Neuronal stem cell (in vitro differentiated cells): Measurements from ENCODE around the gene PSMD2.
A peak's percentile ranks its signal among the peaks of the same experiment; 100 is the strongest.

Experiments used
- DNase-seq: peaks from one replicate; pipeline ENCODE4 v3.0.0-alpha.2; 2013; ENCODE audit warnings: low spot score
- H2AFZ ChIP-seq: one replicate; pipeline ENCODE4 v1.6.1; 2013; ENCODE audit warnings: mild to moderate bottlenecking, low read length, inconsistent platforms
- H2AK5ac ChIP-seq: 2 replicates; pipeline ENCODE4 v1.6.1; 2013; ENCODE audit warnings: low read depth, mild to moderate bottlenecking, inconsistent platforms, low read length, moderate library complexity, mixed read lengths
- H2BK120ac ChIP-seq: 2 replicates; pipeline ENCODE4 v1.6.1; 2013; ENCODE audit warnings: low read depth, mild to moderate bottlenecking, inconsistent platforms, low read length, moderate library complexity, mixed read lengths
- H2BK12ac ChIP-seq: one replicate; pipeline ENCODE4 v1.6.1; 2013; ENCODE audit warnings: low read length, inconsistent platforms
- H2BK15ac ChIP-seq: 2 replicates; pipeline ENCODE4 v1.6.1; 2013; ENCODE audit warnings: mild to moderate bottlenecking, low read length, inconsistent platforms, mixed read lengths
- H2BK5ac ChIP-seq: one replicate; pipeline ENCODE4 v1.6.1; 2013; ENCODE audit warnings: inconsistent platforms, mild to moderate bottlenecking, low read length, moderate library complexity
- H3K14ac ChIP-seq: one replicate; pipeline ENCODE4 v1.6.1; 2013; ENCODE audit warnings: low read length, inconsistent platforms
- H3K18ac ChIP-seq: 2 replicates; pipeline ENCODE4 v1.6.1; 2013; ENCODE audit warnings: low read length, inconsistent platforms
- H3K23ac ChIP-seq: 2 replicates; pipeline ENCODE4 v1.6.1; 2013; ENCODE audit warnings: low read depth, mild to moderate bottlenecking, mixed read lengths, low read length, inconsistent platforms; ENCODE audit not compliant: poor library complexity
- H3K27ac ChIP-seq: replicated peaks from 3 replicates; pipeline ENCODE4 v1.5.1; 2013; ENCODE audit warnings: low read length, inconsistent platforms
- H3K27me3 ChIP-seq, 3 experiments: 2 replicates each; pipeline ENCODE4 v1.6.1; 2013; ENCODE audit warnings: low read length in 3 of 3, mild to moderate bottlenecking in 2 of 3, inconsistent platforms in 1 of 3, low read depth in 1 of 3, mixed read lengths in 1 of 3, moderate library complexity in 1 of 3; ENCODE audit not compliant: control insufficient read depth in 3 of 3, insufficient read depth in 3 of 3
- H3K36me3 ChIP-seq, 2 donors: replicated peaks in 1 of 2; 2 replicates each; pipeline ENCODE4 v1.6.1; 2013; ENCODE audit warnings: low read length in 2 of 2; ENCODE audit not compliant: control insufficient read depth in 2 of 2, insufficient read depth in 2 of 2
- H3K4ac ChIP-seq: 2 replicates; pipeline ENCODE4 v1.6.1; 2013; ENCODE audit warnings: inconsistent platforms, mild to moderate bottlenecking, low read length, moderate library complexity
- H3K4me1 ChIP-seq, 2 donors: 1 replicate in 1 of 2; 2 replicates in 1 of 2; pipeline ENCODE4 v1.6.1; 2013; ENCODE audit warnings: low read length in 2 of 2, low read depth in 1 of 2; ENCODE audit not compliant: control insufficient read depth in 2 of 2, insufficient read depth in 1 of 2
- H3K4me2 ChIP-seq: one replicate; pipeline ENCODE4 v1.6.1; 2013; ENCODE audit warnings: mild to moderate bottlenecking, low read length, inconsistent platforms; ENCODE audit not compliant: insufficient read depth, poor library complexity, severe bottlenecking
- H3K4me3 ChIP-seq, 2 donors: 2 replicates each; pipeline ENCODE4 v1.5.1; 2013; ENCODE audit warnings: low read length in 2 of 2, mild to moderate bottlenecking in 2 of 2, inconsistent platforms in 1 of 2, moderate library complexity in 1 of 2
- H3K79me1 ChIP-seq: one replicate; pipeline ENCODE4 v1.6.1; 2013; ENCODE audit warnings: low read depth, mild to moderate bottlenecking, inconsistent platforms, low read length, moderate library complexity
- H3K9ac ChIP-seq: one replicate; pipeline ENCODE4 v1.6.1; 2013; ENCODE audit warnings: mild to moderate bottlenecking, low read depth, low read length, inconsistent platforms; ENCODE audit not compliant: poor library complexity
- H3K9me3 ChIP-seq, 2 donors: replicated peaks in 1 of 2; 2 replicates each; pipeline versions ENCODE3 to v1.6.1; 2013; ENCODE audit warnings: low read length in 2 of 2, mild to moderate bottlenecking in 2 of 2, inconsistent platforms in 1 of 2, low read depth in 1 of 2, mixed read lengths in 1 of 2, moderate library complexity in 1 of 2; ENCODE audit not compliant: control insufficient read depth in 2 of 2, insufficient read depth in 1 of 2
- H4K8ac ChIP-seq: one replicate; pipeline ENCODE4 v1.6.1; 2013; ENCODE audit warnings: low read depth, mild to moderate bottlenecking, inconsistent platforms, low read length, moderate library complexity
- H4K91ac ChIP-seq: one replicate; pipeline ENCODE4 v1.6.1; 2013; ENCODE audit warnings: low read length, low read depth, mild to moderate bottlenecking, inconsistent platforms; ENCODE audit not compliant: poor library complexity
- WGBS, 2 donors: extraction: QIAGEN DNeasy Blood & Tissue Kit; methylation state at CpG; one replicate each; pipeline ENCODE4 v1.1.7; 2013; ENCODE audit warnings: missing lambda C conversion rate in 2 of 2, mixed read lengths in 1 of 2; ENCODE audit not compliant: insufficient read length in 2 of 2, insufficient replicate concordance in 1 of 2; ENCODE audit errors: extremely low coverage in 2 of 2; 5-methylcytosine and 5-hydroxymethylcytosine counted together

The PSMD2 gene

GRCh38 chr3:184275381-184275701, 23.7 kb upstream of the PSMD2 start:
- Histone ChIP-seq H3K4me1 (peaks cover 0 to 3% of the 10 kb centered on the region in 2 donors), H3K36me3 (no peaks in the 10 kb centered on the region), H3K4ac (no peak overlapping the region), H3K27ac (no peak overlapping the region), H4K8ac (peak overlapping the region; percentile 84), H2BK15ac (no peak overlapping the region), H3K79me1 (no peaks in the 10 kb centered on the region), H3K9me3 (peaks cover 0 to 3% of the 10 kb centered on the region in 2 donors), H3K18ac (no peak overlapping the region), H2BK120ac (no peak overlapping the region), H2AFZ (no peak overlapping the region), H3K14ac (peak overlapping the region; percentile 3), H2AK5ac (no peak overlapping the region), H3K4me3 (no peak overlapping the region), H3K27me3 (peaks cover 3 to 67% (median 33%) of the 10 kb centered on the region in 3 experiments), H4K91ac (no peak overlapping the region), H2BK5ac (no peak overlapping the region), H2BK12ac (peak overlapping the region; percentile 91), H3K9ac (peak overlapping the region; percentile 66), H3K4me2 (no peak overlapping the region), H3K23ac (peak overlapping the region; percentile 50)
- no peak for DNase-seq
- no CpG with 5 or more reads among the region's 12 CpGs for WGBS, 2 donors

GRCh38 chr3:184275961-184276910, 22.8 kb upstream of the PSMD2 start, which contains the start of gene ECE2:
Gene ECE2, plus strand, starts transcription at chr3:184276022. Its CDS starts 132 bp downstream, at chr3:184276154.
- no peaks in the 10 kb centered on the region for H3K36me3 ChIP-seq
- peaks cover 3 to 70% (median 33%) of the 10 kb centered on the region in 3 experiments for H3K27me3 ChIP-seq
- H3K79me1 ChIP-seq = no peaks in the 10 kb centered on the region
- DNase-seq = no peak
- peak within 1 kb of the TSS; percentile 66 for H3K9ac ChIP-seq
- peak within 1 kb of the TSS; percentile 60 for H3K18ac ChIP-seq
- peak within 1 kb of the TSS; percentile 84 for H4K8ac ChIP-seq
- peak within 1 kb of the TSS; percentile 50 for H3K23ac ChIP-seq
- H3K4me3 ChIP-seq = peak within 1 kb of the TSS in 1 of 2 donors; percentile 45
- peaks cover 0 to 3% of the 10 kb centered on the region in 2 donors for H3K4me1 ChIP-seq
- peak within 1 kb of the TSS; percentile 71 for H2AK5ac ChIP-seq
- H3K27ac ChIP-seq = no peak within 1 kb of the TSS
- H2BK15ac ChIP-seq = no peak within 1 kb of the TSS
- H3K14ac ChIP-seq = peak within 1 kb of the TSS; percentile 50
- peak within 1 kb of the TSS; percentile 38 for H3K4me2 ChIP-seq
- no peak within 1 kb of the TSS for H4K91ac ChIP-seq
- H2BK120ac ChIP-seq = no peak within 1 kb of the TSS
- H3K4ac ChIP-seq = peak within 1 kb of the TSS; percentile 28
- no CpG with 5 or more reads among the region's 65 CpGs for WGBS, 2 donors
- no peak within 1 kb of the TSS for H2BK5ac ChIP-seq
- peak within 1 kb of the TSS; percentile 91 for H2BK12ac ChIP-seq
- peak within 1 kb of the TSS; percentile 75 for H2AFZ ChIP-seq
- peaks cover 0 to 3% of the 10 kb centered on the region in 2 donors for H3K9me3 ChIP-seq

- no peak for DNase-seq
- no peak overlapping the region for H3K4me2 ChIP-seq
- H3K79me1 ChIP-seq = no peaks in the 10 kb centered on the region
- peaks cover 0 to 3% of the 10 kb centered on the region in 2 donors for H3K9me3 ChIP-seq
- no peak overlapping the region for H2BK15ac ChIP-seq
- H2AK5ac ChIP-seq = peak overlapping the region; percentile 27
- no peak overlapping the region for H2BK5ac ChIP-seq
- H3K4ac ChIP-seq = no peak overlapping the region
- no peak overlapping the region for H3K14ac ChIP-seq
- no peak overlapping the region for H3K23ac ChIP-seq
- no peak overlapping the region for H3K4me3 ChIP-seq
- H3K18ac ChIP-seq = no peak overlapping the region
- H3K9ac ChIP-seq = no peak overlapping the region
- H3K27me3 ChIP-seq = peaks cover 3 to 78% (median 33%) of the 10 kb centered on the region in 3 experiments
- no peaks in the 10 kb centered on the region for H3K36me3 ChIP-seq
- no peak overlapping the region for H4K91ac ChIP-seq
- H3K27ac ChIP-seq = no peak overlapping the region
- no peak overlapping the region for H2BK120ac ChIP-seq
- no peak overlapping the region for H4K8ac ChIP-seq
- no peak overlapping the region for H2BK12ac ChIP-seq
- WGBS, 2 donors = no CpG with 5 or more reads among the region's 6 CpGs
- H3K4me1 ChIP-seq = peaks cover 0 to 3% of the 10 kb centered on the region in 2 donors
- H2AFZ ChIP-seq = no peak overlapping the region
Observed at GRCh38 chr3:184277366-184277765, 21.7 kb upstream of the PSMD2 start.

GRCh38 chr3:184282941-184283340, 16.1 kb upstream of the PSMD2 start:
- Histone ChIP-seq H3K4me2 (no peak overlapping the region), H4K8ac (no peak overlapping the region), H3K36me3 (no peaks in the 10 kb centered on the region), H2AK5ac (no peak overlapping the region), H3K4ac (no peak overlapping the region), H2BK15ac (no peak overlapping the region), H3K27me3 (peaks cover 0 to 46% (median 1%) of the 10 kb centered on the region in 3 experiments), H2BK120ac (no peak overlapping the region), H2BK12ac (no peak overlapping the region), H3K4me1 (peaks cover 0 to 2% of the 10 kb centered on the region in 2 donors), H3K18ac (no peak overlapping the region), H3K9ac (no peak overlapping the region), H3K4me3 (no peak overlapping the region), H3K23ac (no peak overlapping the region), H2AFZ (no peak overlapping the region), H2BK5ac (no peak overlapping the region), H3K14ac (no peak overlapping the region), H3K27ac (no peak overlapping the region), H3K9me3 (no peaks in the 10 kb centered on the region), H4K91ac (no peak overlapping the region), H3K79me1 (no peaks in the 10 kb centered on the region)
- WGBS, 2 donors = no CpG with 5 or more reads among the region's 4 CpGs
- no peak for DNase-seq
